Right lobe of liver (tissue), 6 donors: Measurements from ENCODE around the gene TMEM128. TPM values are rescaled to one million over a fixed set of nuclear protein-coding genes. Genes with fewer than 3 reads are reported as not detected.
"Not testable (repeated sequence)": the region's sequence is repeated elsewhere in the genome, so short reads cannot be mapped to it uniquely, and the experiment has no call there.

ENCODE experiments used
- ATAC-seq, 4 donors: fragments of 200-7000 bp; cut with Tn5 transposase; one replicate each; pipeline ENCODE4 v1.9.1; 2020; ENCODE audit warnings: mild to moderate bottlenecking in 4 of 4, moderate library complexity in 4 of 4
- DNase-seq, 3 donors: peaks; one replicate each; pipeline ENCODE4 v3.0.0-alpha.2; 2020
- H3K27ac ChIP-seq, 3 donors: fragments of 200-600 bp; one replicate each; pipeline ENCODE4 v1.8.0; 2022
- H3K27me3 ChIP-seq, 2 donors: fragments of 200-600 bp; one replicate each; pipeline ENCODE4 v1.8.0; 2022
- H3K36me3 ChIP-seq, 4 donors: fragments of 200-600 bp; sonication (generic) in 1 of 4; one replicate each; pipeline versions ENCODE4 v1.5.1 to v1.8.0; 2017 to 2022; ENCODE audit warnings: control low read depth in 1 of 4
- H3K4me1 ChIP-seq, 4 donors: fragments of 200-600 bp; sonication (generic) in 1 of 4; one replicate each; pipeline versions ENCODE4 v1.5.1 to v1.8.0; 2017 to 2022; ENCODE audit warnings: control low read depth in 1 of 4
- H3K4me3 ChIP-seq, 3 donors: fragments of 200-600 bp; one replicate each; pipeline ENCODE4 v1.8.0; 2022
- H3K9me3 ChIP-seq, 4 donors: fragments of 200-600 bp; sonication (generic) in 1 of 4; one replicate each; pipeline versions ENCODE4 v1.5.1 to v1.8.0; 2017 to 2022; ENCODE audit warnings: control low read depth in 1 of 4
- CTCF ChIP-seq, 4 donors: fragments of 200-600 bp in 3 of 4; fragments of 450-650 bp in 1 of 4; IDR thresholded peaks; one replicate each; pipeline versions ENCODE4 v1.5.1 to v1.8.0; 2016 to 2022; ENCODE audit warnings: antibody characterized with exemption in 4 of 4, mild to moderate bottlenecking in 2 of 4
- POLR2A ChIP-seq: fragments of 450-650 bp; IDR thresholded peaks from one replicate; pipeline ENCODE4 v1.6.1; 2017; ENCODE audit warnings: antibody characterized with exemption, mild to moderate bottlenecking
- WGBS: methylation state at CpG from one replicate; pipeline ENCODE4 v1.1.6; 2018; ENCODE audit warnings: low coverage, low lambda C conversion rate; ENCODE audit not compliant: insufficient coverage; ENCODE audit errors: missing lambda C conversion rate; 5-methylcytosine and 5-hydroxymethylcytosine counted together
- intact Hi-C, 2 donors: fragments of 100-400 bp; cut with DNase I; formaldehyde crosslinking; loops; one replicate each; pipeline versions ENCODE4 v1.11.2 to v1.14.1; 2022
- total RNA-seq, 6 experiments: library from RNA; depleted of rRNA in 2 of 6; stranded (reverse); fragments of >200 nt in 2 of 6; fragmentation: NEBNext Ultra II Directional in 3 of 6; extraction: Animal tissue kit (Norgen Biotek cat#: 25700) in 3 of 6; gene quantifications; one replicate each; pipeline versions ENCODE4 v1.1.0 to v1.2.4, GENCODE V29; 2016 to 2023
- donor health status: DM: no; HTN: yes; CAD: no.
- donor health status: DM: no; HTN: no; CAD: no.
- donor health status: DM: no; HTN: no; CAD: no.
- donor health status: DM: no; HTN: yes; CAD: no.
- donor health status: DM: no; HTN: yes; CAD: no.

The TMEM128 gene
- total RNA-seq, 6 experiments from 2014 or later: 4.8 to 7.6 (median 6.1) TPM

- ATAC-seq: no peak
- 92% methylated on average over 1 of the region's 1 CpG for WGBS
- no peak for TF ChIP-seq POLR2A
- no peak for TF ChIP-seq CTCF (IDR thresholded peaks at IDR 0.05)
- H3K4me3 ChIP-seq: no peak overlapping the region
- peaks cover 0 to 57% (median 12%) of the 10 kb centered on the region in 4 donors for H3K36me3 ChIP-seq
- H3K27me3 ChIP-seq: no peaks in the 10 kb centered on the region
- intact Hi-C loops: no loop called here
- H3K4me1 ChIP-seq: peaks cover 0 to 14% (median 0%) of the 10 kb centered on the region in 4 donors
- no peak overlapping the region for H3K27ac ChIP-seq
- peak in 1 of 3 donors; percentile 7 for DNase-seq
- H3K9me3 ChIP-seq: no peaks in the 10 kb centered on the region
Observed at GRCh38 chr4:4245172-4245571, 2.9 kb downstream of the TMEM128 start.

DNA sequence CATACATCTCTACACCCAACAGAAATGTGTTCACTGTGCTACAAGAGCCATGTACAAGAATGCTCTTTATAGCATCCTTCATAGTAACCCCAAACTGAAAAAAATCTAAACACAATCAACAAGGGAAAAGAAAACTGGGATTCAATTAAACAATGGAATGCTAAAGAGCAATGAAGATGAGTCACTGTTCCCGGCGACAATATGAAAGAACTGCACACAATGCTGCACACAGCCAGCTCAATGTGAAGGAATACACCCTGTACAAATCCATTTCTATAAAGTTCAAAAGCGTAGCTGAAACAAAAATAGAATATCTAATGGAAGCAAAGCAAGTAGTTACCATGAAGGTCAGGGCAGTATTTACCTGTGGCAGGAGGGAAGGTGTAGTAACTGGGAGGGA is 8.5 kb downstream of the TMEM128 start:
- ATAC-seq, H3K27ac ChIP-seq, DNase-seq, H3K9me3 ChIP-seq, H3K27me3 ChIP-seq, intact Hi-C loops, H3K4me1 ChIP-seq, H3K4me3 ChIP-seq: not testable (repeated sequence)
- peaks cover 0 to 76% (median 6%) of the 10 kb centered on the region in 4 donors for H3K36me3 ChIP-seq
- WGBS: 96% methylated on average over 3 of the region's 3 CpGs

DNA sequence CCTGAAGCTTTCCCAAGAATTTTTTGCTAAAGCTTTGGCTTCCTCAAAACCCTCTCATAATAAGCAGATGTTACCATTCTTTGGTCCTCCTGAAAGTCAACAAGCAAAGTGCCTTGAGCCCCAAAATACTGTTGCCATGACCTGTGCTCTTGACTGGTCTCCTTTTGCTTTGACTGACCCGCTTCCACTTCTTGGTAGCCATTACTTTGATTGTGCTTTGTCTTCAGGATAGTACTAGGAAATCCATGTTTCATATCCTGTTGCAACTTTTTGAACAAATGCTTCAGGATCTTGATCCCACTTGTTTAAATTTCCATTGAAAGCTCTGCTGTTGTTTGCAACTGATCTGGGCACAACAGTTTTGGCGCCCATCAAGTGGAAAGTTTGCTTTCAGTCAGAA is 14.4 kb downstream of the TMEM128 start:
- Histone ChIP-seq H3K9me3 (peaks cover 0 to 5% (median 0%) of the 10 kb centered on the region in 4 donors), H3K27me3 (no peaks in the 10 kb centered on the region), H3K4me3 (no peak overlapping the region), H3K36me3 (peaks cover 0 to 21% (median 0%) of the 10 kb centered on the region in 4 donors), H3K4me1 (no peaks in the 10 kb centered on the region), H3K27ac (no peak overlapping the region)
- no peak for DNase-seq
- WGBS: 100% methylated on average over 2 of the region's 2 CpGs
- intact Hi-C loops: no loop called here
- ATAC-seq: no peak
- TF ChIP-seq POLR2A (no peak), CTCF (IDR thresholded peaks at IDR 0.05) (no peak)

DNA sequence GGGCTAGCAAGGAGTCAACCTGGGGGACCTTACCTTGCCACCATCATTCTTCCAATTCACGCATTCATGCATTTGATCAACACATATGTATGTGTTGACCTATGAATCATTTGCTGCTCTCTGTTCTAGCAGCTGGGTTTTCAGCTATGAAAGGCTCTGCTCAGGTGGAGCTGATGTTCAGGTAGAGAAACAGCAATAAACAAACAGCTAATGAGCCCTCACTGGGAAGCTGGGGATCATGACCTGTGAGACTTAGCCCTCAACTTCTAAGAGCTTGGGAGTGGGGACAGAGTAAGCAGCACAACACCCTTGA is 19.7 kb downstream of the TMEM128 start:
- WGBS: 75% methylated on average over 1 of the region's 1 CpG

More for the DNA sequence above, 19.7 kb downstream of the TMEM128 start:
- Histone ChIP-seq H3K4me3 (no peak overlapping the region), H3K27ac (no peak overlapping the region), H3K9me3 (peaks cover 0 to 3% (median 0%) of the 10 kb centered on the region in 4 donors), H3K27me3 (no peaks in the 10 kb centered on the region), H3K36me3 (no peaks in the 10 kb centered on the region), H3K4me1 (no peaks in the 10 kb centered on the region)
- TF ChIP-seq CTCF (IDR thresholded peaks at IDR 0.05) (no peak), POLR2A (no peak)
- ATAC-seq: no peak
- intact Hi-C loops: no loop called here
- DNase-seq: no peak
